Activated CD8-positive, alpha-beta memory T cell treated with anti-CD3 and anti-CD28 coated beads for 4 hours (primary cell): ENCODE results near the gene BAZ1B.
"Not testable (repeated sequence)": the region's sequence is repeated elsewhere in the genome, so short reads cannot be mapped to it uniquely, and the experiment has no call there.

Experiments used
- DNase-seq, 2 donors: peaks; one replicate each; pipeline ENCODE4 v3.0.0-alpha.2; 2020; ENCODE audit warnings: low read depth in 2 of 2

The BAZ1B gene

DNA sequence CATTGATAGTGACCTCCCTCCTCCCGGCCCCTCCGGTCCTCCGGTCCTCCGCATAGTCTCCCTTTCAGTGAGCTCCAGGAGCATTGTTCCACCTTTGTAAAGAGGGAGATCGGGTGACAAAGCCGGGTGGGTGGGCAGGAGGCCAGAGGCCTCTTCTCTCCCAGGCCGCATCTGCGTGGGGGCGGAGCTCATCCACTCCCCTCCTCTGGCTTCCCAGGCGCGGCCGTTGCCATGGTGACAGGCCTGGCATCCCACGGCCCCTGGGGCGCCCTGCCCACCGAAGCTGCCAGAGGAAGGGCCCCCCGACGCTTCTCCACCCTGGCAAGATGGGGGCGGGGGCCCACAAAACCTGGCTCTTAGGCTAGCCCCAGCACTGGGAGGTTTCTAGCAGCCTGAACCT, 92.9 kb downstream of the BAZ1B start:
- no peak for DNase-seq

DNA sequence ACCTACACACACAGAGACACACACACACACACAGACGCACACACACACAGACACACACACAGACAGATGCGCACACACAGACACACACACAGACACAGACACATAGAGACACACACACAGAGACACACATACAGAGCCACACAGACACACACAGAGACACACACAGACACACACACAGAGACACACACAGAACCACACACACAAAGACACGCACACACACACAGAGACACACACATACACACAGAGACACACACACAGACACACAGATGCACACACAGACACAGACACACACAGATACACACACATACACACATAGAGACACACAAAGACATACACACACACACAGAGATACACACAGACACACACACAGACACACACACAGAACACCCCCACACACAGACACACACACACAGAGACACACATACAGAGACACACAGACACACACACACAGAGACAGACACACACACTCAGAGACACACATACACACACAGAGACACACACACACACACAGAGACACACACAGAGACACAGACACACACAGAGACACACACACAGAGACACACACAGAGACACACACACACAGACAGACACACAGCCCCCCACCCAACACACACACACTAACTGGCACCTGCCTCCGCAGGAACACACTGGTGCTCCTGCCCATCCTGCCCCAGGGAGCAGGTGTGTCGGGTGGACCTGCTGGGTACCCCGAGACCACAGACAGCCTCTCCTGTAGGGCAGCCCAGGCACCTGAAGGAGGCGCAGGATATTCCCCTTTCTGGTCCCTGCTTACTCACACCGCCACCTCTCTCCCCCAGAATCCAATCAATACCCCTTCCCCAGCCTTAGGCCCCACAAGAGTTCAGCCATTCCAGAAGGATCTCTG, 93.9 kb downstream of the BAZ1B start:
- no peak for DNase-seq

DNA sequence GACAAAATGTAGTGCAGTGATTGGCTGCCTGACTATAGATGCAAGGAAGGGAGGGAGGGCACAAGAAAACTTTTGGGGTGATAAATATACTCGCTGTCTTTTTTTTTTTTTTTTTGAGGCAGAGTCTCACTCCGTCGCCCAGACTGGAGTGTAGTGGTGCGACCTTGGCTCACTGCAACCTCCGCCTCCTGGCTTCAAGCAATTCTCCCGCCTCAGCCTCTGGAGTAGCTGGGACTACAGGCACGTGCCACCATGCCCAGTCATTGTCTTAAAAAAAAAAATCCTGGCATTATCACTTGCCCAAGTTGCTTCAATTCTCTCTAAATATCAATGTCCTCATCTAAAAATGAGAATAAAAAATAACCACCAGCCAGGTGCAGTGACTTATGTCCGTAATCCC, 96.1 kb downstream of the BAZ1B start:
- DNase-seq: no peak

- no peak for DNase-seq
Observed at GRCh38 chr7:73425356-73425983, 96.6 kb downstream of the BAZ1B start.

DNA sequence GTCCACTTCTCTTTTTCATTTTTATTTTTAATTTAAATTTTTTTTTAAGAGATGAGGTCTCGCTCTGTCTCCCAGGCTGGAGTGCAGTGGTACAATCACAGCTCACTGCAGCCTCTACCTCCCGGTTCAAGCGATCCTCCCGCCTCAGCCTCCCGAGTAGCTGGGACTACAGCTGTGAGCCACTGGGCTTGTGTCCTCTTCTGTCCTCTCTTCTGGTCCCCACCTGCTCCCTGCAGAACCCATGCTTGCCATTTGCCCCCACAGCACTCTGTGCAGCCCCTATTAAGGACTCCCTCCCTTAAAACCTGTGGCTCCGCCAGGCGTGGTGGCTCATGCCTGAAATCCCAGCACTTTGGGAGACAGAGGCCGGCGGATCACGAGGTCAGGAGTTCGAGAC, 97.6 kb downstream of the BAZ1B start:
- DNase-seq: no peak

DNA sequence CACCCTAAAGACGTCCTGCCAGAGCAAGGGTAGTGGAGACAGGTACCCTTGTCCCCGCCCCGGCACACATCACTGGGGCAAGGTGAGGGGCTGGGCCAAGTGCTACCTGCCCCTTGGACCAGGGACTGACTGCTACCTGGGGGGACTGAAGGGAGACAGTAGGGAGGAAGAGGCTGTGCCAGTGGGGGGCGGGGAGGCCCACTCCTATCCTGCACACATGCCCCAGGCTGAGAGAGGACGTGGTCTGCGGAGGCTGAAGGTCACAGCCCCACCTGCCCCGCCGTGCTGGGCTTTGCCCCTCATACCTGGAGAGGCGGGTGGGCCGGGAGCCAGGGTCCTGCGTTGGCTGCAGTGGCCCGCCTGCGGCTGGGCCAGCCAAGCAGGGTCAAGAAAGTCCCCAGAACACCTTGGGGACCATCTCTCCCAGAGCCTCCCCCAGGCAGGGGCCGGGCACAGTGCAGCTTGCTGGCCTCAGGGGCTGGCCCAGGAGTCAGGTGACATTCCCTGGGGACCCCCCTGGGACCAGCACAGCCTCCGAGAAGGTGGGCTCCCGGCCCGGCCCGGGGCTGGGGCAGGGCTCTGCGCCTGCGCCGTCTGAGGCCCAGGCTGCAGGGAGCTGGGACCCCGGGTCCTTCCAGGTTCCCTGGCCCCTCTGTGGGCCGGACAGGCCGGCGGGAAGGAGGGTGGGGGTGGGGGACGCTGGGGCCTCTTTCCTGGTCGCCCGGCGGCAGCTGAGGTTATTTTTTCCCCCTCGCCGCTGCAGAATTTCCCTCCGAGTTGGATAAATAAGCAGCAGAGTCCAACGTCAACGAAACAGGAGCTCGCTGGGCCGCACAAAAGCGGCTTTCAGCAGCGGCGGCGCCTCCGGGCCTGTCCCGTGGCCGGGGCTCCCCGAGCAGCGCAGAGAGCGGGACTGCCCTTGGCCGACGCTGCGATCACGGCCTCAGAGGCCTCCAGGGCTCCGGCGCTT, 98.3 kb downstream of the BAZ1B start:
- DNase-seq: no peak

- not testable (repeated sequence) for DNase-seq
Observed at GRCh38 chr7:73420610-73421009, 101.5 kb downstream of the BAZ1B start.

GRCh38 chr7:73420016-73420415, 102.1 kb downstream of the BAZ1B start:
- DNase-seq: not testable (repeated sequence)

DNA sequence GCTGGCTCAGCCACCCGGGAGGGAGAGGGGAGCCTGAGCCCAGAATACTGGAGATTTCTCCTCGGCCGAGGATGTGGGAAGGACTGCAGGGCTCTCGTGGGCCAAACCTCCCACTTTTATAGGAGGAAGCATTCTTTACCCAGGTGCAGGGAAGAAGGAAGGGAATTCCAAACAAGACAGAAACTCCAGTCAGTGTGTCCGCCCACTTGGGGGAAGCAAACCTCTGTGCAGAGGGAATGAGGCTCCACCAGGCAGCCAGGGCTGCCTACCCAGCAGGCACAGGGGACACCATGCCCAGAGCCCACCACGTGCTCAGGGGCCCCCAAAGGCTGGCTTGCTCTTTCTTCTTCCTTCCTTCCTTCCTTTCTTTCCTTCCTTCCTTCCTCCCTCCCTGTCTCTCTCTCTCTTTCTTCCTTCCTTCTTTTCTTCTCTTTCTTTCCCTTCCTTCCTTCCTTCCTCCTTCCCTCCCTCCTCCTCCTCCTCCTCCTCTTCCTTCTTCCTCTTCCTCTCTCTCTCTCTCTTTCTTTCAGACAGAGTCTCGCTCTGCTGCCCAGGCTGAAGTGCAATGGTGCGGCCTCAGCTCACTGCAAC, 103.9 kb downstream of the BAZ1B start:
- DNase-seq: no peak

DNA sequence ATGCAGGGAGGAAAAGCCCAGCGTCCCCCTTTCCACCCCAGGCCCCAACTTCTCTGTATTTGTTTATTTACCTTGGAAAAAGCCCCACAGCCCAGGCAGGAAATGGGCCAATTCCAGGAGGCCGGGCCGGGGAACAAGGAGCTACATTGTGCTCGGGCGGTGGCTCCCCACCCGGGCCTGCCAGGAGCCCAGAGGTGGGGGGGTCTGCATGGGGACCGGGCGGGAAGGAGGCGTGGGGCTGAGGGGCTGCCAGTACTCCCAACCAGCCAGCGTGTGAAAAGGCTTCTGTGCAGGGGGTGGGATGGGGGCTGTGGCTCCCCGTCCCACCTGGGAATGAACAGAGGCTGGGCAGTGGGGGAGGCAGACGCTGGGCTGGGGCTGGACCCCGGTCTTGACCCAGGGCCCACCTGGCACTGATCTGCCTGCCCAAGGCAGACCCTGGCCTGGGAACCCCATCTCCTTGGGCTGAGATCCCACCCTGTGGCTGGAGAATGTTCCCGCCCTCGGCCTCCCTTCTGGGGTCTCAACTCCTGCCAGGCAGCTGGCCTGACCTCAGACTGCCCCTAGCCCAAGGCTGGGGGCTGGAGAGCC, 111.5 kb downstream of the BAZ1B start:
- not testable (repeated sequence) for DNase-seq

- not testable (repeated sequence) for DNase-seq
Observed at GRCh38 chr7:73404860-73405259, 117.2 kb downstream of the BAZ1B start.

GRCh38 chr7:73399185-73400050, 122.7 kb downstream of the BAZ1B start:
- peak; percentile 29 to 53 for DNase-seq

- no peak for DNase-seq
Observed at GRCh38 chr7:73397521-73398281, 124.4 kb downstream of the BAZ1B start.

- DNase-seq: no peak
Observed at GRCh38 chr7:73395538-73396503, 126.3 kb downstream of the BAZ1B start.

GRCh38 chr7:73394422-73394821, 127.7 kb downstream of the BAZ1B start:
- no peak for DNase-seq

- no peak for DNase-seq
Observed at GRCh38 chr7:73391396-73391795, 130.7 kb downstream of the BAZ1B start.
